Liver (tissue), 9 donors: ENCODE measurements around the gene POP4. TPM values are rescaled to one million over a fixed set of nuclear protein-coding genes. Genes with fewer than 3 reads are reported as not detected.

ENCODE experiments used
- DNase-seq: peaks from one replicate; pipeline ENCODE4 v3.0.0-alpha.2; 2017; ENCODE audit warnings: low spot score
- H3K27ac ChIP-seq, 2 donors: one replicate each; pipeline ENCODE4 v1.7.0; 2013; ENCODE audit warnings: inconsistent platforms in 2 of 2, low read length in 2 of 2, control low read depth in 1 of 2, low read depth in 1 of 2, mild to moderate bottlenecking in 1 of 2
- H3K27me3 ChIP-seq, 4 donors: one replicate each; pipeline versions ENCODE4 v1.6.1 to v1.7.0; 2013; ENCODE audit warnings: low read length in 3 of 4, inconsistent platforms in 1 of 4, mild to moderate bottlenecking in 1 of 4, moderate library complexity in 1 of 4; ENCODE audit not compliant: control insufficient read depth in 4 of 4, insufficient read depth in 4 of 4
- H3K36me3 ChIP-seq, 4 donors: one replicate each; pipeline versions ENCODE4 v1.6.1 to v1.7.0; 2013; ENCODE audit warnings: low read length in 3 of 4, mild to moderate bottlenecking in 3 of 4, low read depth in 1 of 4, moderate library complexity in 1 of 4; ENCODE audit not compliant: control insufficient read depth in 4 of 4, insufficient read depth in 3 of 4
- H3K4me1 ChIP-seq, 4 donors: one replicate each; pipeline versions ENCODE4 v1.6.1 to v1.7.0; 2013; ENCODE audit warnings: low read length in 3 of 4, mild to moderate bottlenecking in 3 of 4, moderate library complexity in 1 of 4; ENCODE audit not compliant: control insufficient read depth in 4 of 4, insufficient read depth in 4 of 4
- H3K4me3 ChIP-seq, 3 donors: one replicate each; pipeline versions ENCODE4 v1.6.1 to v1.7.0; 2013; ENCODE audit warnings: low read length in 3 of 3, control low read depth in 1 of 3, low read depth in 1 of 3, mild to moderate bottlenecking in 1 of 3
- H3K9ac ChIP-seq, 2 donors: one replicate each; pipeline ENCODE4 v1.7.0; 2013; ENCODE audit warnings: low read length in 2 of 2, mild to moderate bottlenecking in 2 of 2, moderate library complexity in 2 of 2, control low read depth in 1 of 2, low read depth in 1 of 2
- H3K9me3 ChIP-seq, 4 donors: one replicate each; pipeline versions ENCODE4 v1.6.1 to v1.7.0; 2013; ENCODE audit warnings: low read length in 3 of 4; ENCODE audit not compliant: control insufficient read depth in 4 of 4
- ATF3 ChIP-seq: IDR thresholded peaks from 2 replicates; pipeline ENCODE4 v1.6.1; 2016; ENCODE audit warnings: antibody characterized with exemption
- CTCF ChIP-seq: fragments of 150-350 bp; IDR thresholded peaks from 2 replicates; pipeline ENCODE4 v1.5.1; 2017; ENCODE audit warnings: improper control_type of control experiment, low read depth, low read length; ENCODE audit not compliant: missing input control
- EGR1 ChIP-seq, 2 donors: IDR thresholded peaks; 2 replicates each; pipeline ENCODE4 v1.6.1; 2016 to 2018; ENCODE audit warnings: antibody characterized with exemption in 2 of 2, low read depth in 2 of 2
- FOXA1 ChIP-seq: IDR thresholded peaks from 2 replicates; pipeline ENCODE4 v1.6.1; 2016; ENCODE audit warnings: antibody characterized with exemption
- FOXA2 ChIP-seq: IDR thresholded peaks from 2 replicates; pipeline ENCODE4 v1.6.1; 2016; ENCODE audit warnings: antibody characterized with exemption
- GABPA ChIP-seq, 2 donors: IDR thresholded peaks in 1 of 2; conservative IDR thresholded peaks in 1 of 2; 2 replicates each; pipeline ENCODE4 v1.6.1; 2016; ENCODE audit warnings: antibody characterized with exemption in 2 of 2, mild to moderate bottlenecking in 1 of 2, moderate library complexity in 1 of 2
- HNF4A ChIP-seq, 2 donors: conservative IDR thresholded peaks; 2 replicates each; pipeline ENCODE4 v1.6.1; 2016; ENCODE audit warnings: antibody characterized with exemption in 2 of 2, mild to moderate bottlenecking in 2 of 2
- HNF4G ChIP-seq: IDR thresholded peaks from 2 replicates; pipeline ENCODE4 v1.6.1; 2016; ENCODE audit warnings: antibody characterized with exemption
- JUND ChIP-seq, 2 donors: IDR thresholded peaks; 2 replicates each; pipeline ENCODE4 v1.6.1; 2016; ENCODE audit warnings: antibody characterized with exemption in 2 of 2
- MAX ChIP-seq: IDR thresholded peaks from 2 replicates; pipeline ENCODE4 v1.6.1; 2016; ENCODE audit warnings: antibody characterized with exemption
- NR2F2 ChIP-seq: IDR thresholded peaks from 2 replicates; pipeline ENCODE4 v1.6.1; 2016; ENCODE audit warnings: antibody characterized with exemption
- RAD21 ChIP-seq, 2 donors: IDR thresholded peaks; 2 replicates each; pipeline ENCODE4 v1.6.1; 2016; ENCODE audit warnings: antibody characterized with exemption in 2 of 2, mild to moderate bottlenecking in 2 of 2
- REST ChIP-seq: IDR thresholded peaks from 2 replicates; pipeline ENCODE4 v1.6.1; 2016; ENCODE audit warnings: antibody characterized with exemption, mild to moderate bottlenecking
- RXRA ChIP-seq, 2 donors: IDR thresholded peaks; 2 replicates each; pipeline ENCODE4 v1.6.1; 2017 to 2018; ENCODE audit warnings: antibody characterized with exemption in 2 of 2, mild to moderate bottlenecking in 1 of 2
- SP1 ChIP-seq: IDR thresholded peaks from 2 replicates; pipeline ENCODE4 v1.6.1; 2018; ENCODE audit warnings: antibody characterized with exemption, mild to moderate bottlenecking
- TAF1 ChIP-seq: conservative IDR thresholded peaks from 2 replicates; pipeline ENCODE4 v1.6.1; 2016; ENCODE audit warnings: antibody characterized with exemption, mild to moderate bottlenecking
- YY1 ChIP-seq: IDR thresholded peaks from 2 replicates; pipeline ENCODE4 v1.6.1; 2016; ENCODE audit warnings: antibody characterized with exemption, mild to moderate bottlenecking
- ZBTB33 ChIP-seq: IDR thresholded peaks from 2 replicates; pipeline ENCODE4 v1.6.1; 2016; ENCODE audit warnings: antibody characterized with exemption
- WGBS: extraction: QIAGEN DNeasy Blood & Tissue Kit; methylation state at CpG from one replicate; pipeline ENCODE4 v1.1.7; 2013; 5-methylcytosine and 5-hydroxymethylcytosine counted together
- polyA plus RNA-seq, 2 donors: library from polyadenylated mRNA; stranded (reverse) in 1 of 2; unstranded in 1 of 2; fragments of 200-250 nt in 1 of 2; fragments of >200 nt in 1 of 2; fragmentation: Nextera tagmentation in 1 of 2; extraction: Ambion mirVana in 1 of 2; gene quantifications; one replicate each; pipeline versions ENCODE4 v1.2.1 to v1.2.3, GENCODE V29; 2013 to 2015
- total RNA-seq, 2 donors: library from RNA; depleted of rRNA; stranded (reverse); fragments of >200 nt; gene quantifications; one replicate each; pipeline ENCODE4 v1.2.3, GENCODE V29; 2014
- donor health status: healthy.
- donor health status: healthy.
- donor health status: healthy.
- donor health status: healthy.
- donor health status: healthy.

Gene POP4
- total and polyA plus RNA-seq, 4 donors, result 33.7 to 61.6 (median 38.9) TPM

GRCh38 chr19:29587518-29587986, 18.5 kb upstream of the POP4 start:
- no peak overlapping the region for H3K4me3 ChIP-seq
- DNase-seq, result no peak
- peaks cover 0 to 11% (median 1%) of the 10 kb centered on the region in 4 donors for H3K27me3 ChIP-seq
- no peak for TF ChIP-seq YY1
- 51% methylated on average over 2 of the region's 2 CpGs for WGBS
- H3K27ac ChIP-seq, result no peak overlapping the region
- no peaks in the 10 kb centered on the region for H3K4me1 ChIP-seq
- no peaks in the 10 kb centered on the region for H3K36me3 ChIP-seq
- H3K9me3 ChIP-seq, result no peaks in the 10 kb centered on the region
- no peak overlapping the region for H3K9ac ChIP-seq

GRCh38 chr19:29588095-29588494, 18.0 kb upstream of the POP4 start:
- no peaks in the 10 kb centered on the region for H3K9me3 ChIP-seq
- no peak overlapping the region for H3K4me3 ChIP-seq
- no peak overlapping the region for H3K27ac ChIP-seq
- no peaks in the 10 kb centered on the region for H3K4me1 ChIP-seq
- H3K27me3 ChIP-seq, result peaks cover 0 to 7% (median 0%) of the 10 kb centered on the region in 4 donors
- no peak for DNase-seq
- WGBS, result 85% methylated on average over 2 of the region's 2 CpGs
- H3K36me3 ChIP-seq, result no peaks in the 10 kb centered on the region
- no peak overlapping the region for H3K9ac ChIP-seq
- TF ChIP-seq HNF4G, result no peak
- no peak for TF ChIP-seq GABPA (IDR thresholded peaks at IDR 0.05 in 1 of 2, conservative IDR thresholded peaks at IDR 0.05 in 1 of 2)
- TF ChIP-seq NR2F2, result no peak
- TF ChIP-seq TAF1, result no peak
- no peak for TF ChIP-seq FOXA2
- no peak for TF ChIP-seq ATF3
- no peak for TF ChIP-seq SP1
- no peak for TF ChIP-seq HNF4A (conservative IDR thresholded peaks at IDR 0.05)
- no peak for TF ChIP-seq RXRA (IDR thresholded peaks at IDR 0.05)
- TF ChIP-seq JUND (IDR thresholded peaks at IDR 0.05), result no peak
- TF ChIP-seq REST, result no peak
- no peak for TF ChIP-seq CTCF
- TF ChIP-seq FOXA1, result no peak
- no peak for TF ChIP-seq EGR1 (IDR thresholded peaks at IDR 0.05; ENCODE audit: low read depth in 2 of 2)
- TF ChIP-seq ZBTB33, result no peak
- TF ChIP-seq MAX, result no peak
- no peak for TF ChIP-seq RAD21 (IDR thresholded peaks at IDR 0.05)
- no peak for TF ChIP-seq YY1
